Upper lobe of right lung (tissue), 1 donor: ENCODE measurements around the gene MYRF. TPM values are rescaled to one million over a fixed set of nuclear protein-coding genes. Genes with fewer than 3 reads are reported as not detected.

Experiments
- ATAC-seq: fragments of 200-7000 bp; cut with Tn5 transposase; one replicate; pipeline ENCODE4 v1.9.1; 2020; ENCODE audit warnings: mild to moderate bottlenecking, moderate library complexity
- DNase-seq: peaks from one replicate; pipeline ENCODE4 v3.0.0-alpha.2; 2020
- H3K27ac ChIP-seq: fragments of 200-600 bp; one replicate; pipeline ENCODE4 v1.8.0; 2022
- H3K27me3 ChIP-seq: fragments of 200-600 bp; one replicate; pipeline ENCODE4 v1.8.0; 2022; ENCODE audit warnings: mild to moderate bottlenecking
- H3K36me3 ChIP-seq: fragments of 200-600 bp; one replicate; pipeline ENCODE4 v1.8.0; 2022
- H3K4me1 ChIP-seq: fragments of 200-600 bp; one replicate; pipeline ENCODE4 v1.8.0; 2022
- H3K4me3 ChIP-seq: fragments of 200-600 bp; one replicate; pipeline ENCODE4 v1.8.0; 2022; ENCODE audit warnings: mild to moderate bottlenecking
- H3K9me3 ChIP-seq: fragments of 200-600 bp; one replicate; pipeline ENCODE4 v1.8.0; 2022
- CTCF ChIP-seq: fragments of 200-600 bp; IDR thresholded peaks from one replicate; pipeline ENCODE4 v1.8.0; 2022; ENCODE audit warnings: antibody characterized with exemption
- intact Hi-C: fragments of 100-400 bp; cut with DNase I; formaldehyde crosslinking; loops from one replicate; pipeline ENCODE4 v1.11.0; 2022
- total RNA-seq: library from RNA; stranded (reverse); fragmentation: NEBNext Ultra II Directional; extraction: Animal tissue kit (Norgen Biotek cat#: 25700); gene quantifications from one replicate; pipeline ENCODE4 v1.2.1, GENCODE V29; 2021
- donor health status: DM: no; HTN: yes; CAD: no; lungs with severe emphysema.

Gene MYRF
- total RNA-seq, 1 donor from 2014 or later = 62.6 TPM

GRCh38 chr11:61805146-61805545 lies 52.7 kb downstream of the MYRF start:
- TF ChIP-seq CTCF = no peak
- peaks cover 73% of the 10 kb centered on the region for H3K36me3 ChIP-seq
- H3K4me3 ChIP-seq = no peak overlapping the region
- ATAC-seq (no peak), DNase-seq (no peak)
- H3K27ac ChIP-seq = no peak overlapping the region
- no peaks in the 10 kb centered on the region for H3K27me3 ChIP-seq
- intact Hi-C loops = no loop called here
- H3K9me3 ChIP-seq = no peaks in the 10 kb centered on the region
- H3K4me1 ChIP-seq = no peaks in the 10 kb centered on the region

- no peak overlapping the region for H3K4me3 ChIP-seq
- no peaks in the 10 kb centered on the region for H3K27me3 ChIP-seq
- intact Hi-C loops = no loop called here
- no peak for DNase-seq
- ATAC-seq = no peak
- no peak overlapping the region for H3K27ac ChIP-seq
- H3K36me3 ChIP-seq = peaks cover 75% of the 10 kb centered on the region
- TF ChIP-seq CTCF = no peak
- H3K4me1 ChIP-seq = no peaks in the 10 kb centered on the region
- no peaks in the 10 kb centered on the region for H3K9me3 ChIP-seq
Measured at GRCh38 chr11:61806785-61807184, 54.3 kb downstream of the MYRF start.

DNA sequence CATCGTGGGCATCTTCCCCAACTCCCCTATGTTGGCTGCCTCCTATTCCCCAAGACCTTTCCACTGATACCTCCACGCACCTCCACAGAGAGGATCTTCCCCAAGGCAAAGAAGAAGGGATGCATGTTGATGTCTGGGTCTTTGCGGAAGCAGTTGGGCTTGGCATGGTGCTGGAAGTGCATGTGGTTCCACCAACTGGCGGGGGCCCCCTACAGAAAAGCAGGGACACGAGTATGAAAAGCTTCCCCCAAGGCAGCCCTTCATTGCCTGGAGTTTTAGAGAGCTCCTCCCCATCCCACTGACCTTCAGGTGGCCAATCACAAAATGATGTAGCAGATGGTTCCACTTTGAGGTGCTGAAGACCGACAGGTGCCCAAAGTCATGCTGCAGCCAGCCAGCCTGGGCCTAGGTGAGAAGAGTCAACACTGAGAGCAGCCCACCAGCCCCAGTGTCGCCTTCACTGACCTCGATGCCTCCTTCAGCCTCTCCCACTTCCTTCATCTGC lies 58.3 kb downstream of the MYRF start:
- intact Hi-C loops = no loop called here
- ATAC-seq (no peak), DNase-seq (no peak)
- no peaks in the 10 kb centered on the region for H3K9me3 ChIP-seq
- no peaks in the 10 kb centered on the region for H3K27me3 ChIP-seq
- no peak overlapping the region for H3K4me3 ChIP-seq
- TF ChIP-seq CTCF = no peak
- no peaks in the 10 kb centered on the region for H3K4me1 ChIP-seq
- peaks cover 65% of the 10 kb centered on the region for H3K36me3 ChIP-seq
- no peak overlapping the region for H3K27ac ChIP-seq

DNA sequence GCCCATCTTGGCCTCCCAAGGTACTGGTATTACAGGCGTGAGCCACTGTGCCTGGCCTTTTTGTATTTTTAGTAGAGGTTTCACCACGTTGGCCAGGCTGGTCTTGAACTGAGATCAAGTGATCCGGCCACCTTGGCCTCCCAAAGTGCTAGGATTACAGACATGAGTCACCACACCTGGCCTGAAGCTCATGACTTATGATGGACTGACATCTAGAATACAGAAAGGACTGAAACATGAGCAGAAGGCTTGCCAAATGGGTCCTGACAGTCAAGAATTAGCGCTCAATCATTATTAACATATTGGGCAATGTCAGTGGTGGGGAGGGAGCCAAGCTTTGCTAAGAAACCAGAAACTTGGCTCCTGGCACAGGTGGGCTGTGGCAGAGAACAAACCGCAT lies 59.4 kb downstream of the MYRF start:
- intact Hi-C loops = no loop called here
- ATAC-seq (no peak), DNase-seq (no peak)
- H3K36me3 ChIP-seq = peaks cover 60% of the 10 kb centered on the region
- H3K4me1 ChIP-seq = no peaks in the 10 kb centered on the region
- H3K27me3 ChIP-seq = no peaks in the 10 kb centered on the region
- H3K4me3 ChIP-seq = no peak overlapping the region
- no peak overlapping the region for H3K27ac ChIP-seq
- TF ChIP-seq CTCF = no peak
- H3K9me3 ChIP-seq = no peaks in the 10 kb centered on the region

GRCh38 chr11:61812736-61813411 lies 60.4 kb downstream of the MYRF start:
- Histone ChIP-seq H3K36me3 (peaks cover 53% of the 10 kb centered on the region), H3K4me1 (no peaks in the 10 kb centered on the region), H3K4me3 (no peak overlapping the region), H3K27me3 (no peaks in the 10 kb centered on the region), H3K27ac (no peak overlapping the region), H3K9me3 (no peaks in the 10 kb centered on the region)
- DNase-seq = no peak
- no peak for ATAC-seq
- no peak for TF ChIP-seq CTCF
- intact Hi-C loops = no loop called here
